Right renal cortex interstitium (tissue), 3 donors: ENCODE results near the gene PPP4R2. TPM values are rescaled to one million over a fixed set of nuclear protein-coding genes. Genes with fewer than 3 reads are reported as not detected.
A peak's percentile ranks its signal among the peaks of the same experiment; 100 is the strongest.

Experiments used
- DNase-seq, 3 donors: peaks; one replicate each; pipeline ENCODE4 v3.0.0-alpha.2; 2013; ENCODE audit warnings: low read depth in 3 of 3, low spot score in 2 of 3
- polyA plus RNA-seq, 3 donors: library from polyadenylated mRNA; unstranded; fragments of 120-200 nt; gene quantifications; one replicate each; pipeline ENCODE4 v1.2.1, GENCODE V29; 2013; ENCODE audit not compliant: insufficient read length in 3 of 3

PPP4R2 gene, protein sequence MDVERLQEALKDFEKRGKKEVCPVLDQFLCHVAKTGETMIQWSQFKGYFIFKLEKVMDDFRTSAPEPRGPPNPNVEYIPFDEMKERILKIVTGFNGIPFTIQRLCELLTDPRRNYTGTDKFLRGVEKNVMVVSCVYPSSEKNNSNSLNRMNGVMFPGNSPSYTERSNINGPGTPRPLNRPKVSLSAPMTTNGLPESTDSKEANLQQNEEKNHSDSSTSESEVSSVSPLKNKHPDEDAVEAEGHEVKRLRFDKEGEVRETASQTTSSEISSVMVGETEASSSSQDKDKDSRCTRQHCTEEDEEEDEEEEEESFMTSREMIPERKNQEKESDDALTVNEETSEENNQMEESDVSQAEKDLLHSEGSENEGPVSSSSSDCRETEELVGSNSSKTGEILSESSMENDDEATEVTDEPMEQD
- polyA plus RNA-seq: 100 to 1,000 TPM in 2 of 3 donors, 10 to 100 TPM in 1; 98.5 to 107 (median 105) TPM

DNA sequence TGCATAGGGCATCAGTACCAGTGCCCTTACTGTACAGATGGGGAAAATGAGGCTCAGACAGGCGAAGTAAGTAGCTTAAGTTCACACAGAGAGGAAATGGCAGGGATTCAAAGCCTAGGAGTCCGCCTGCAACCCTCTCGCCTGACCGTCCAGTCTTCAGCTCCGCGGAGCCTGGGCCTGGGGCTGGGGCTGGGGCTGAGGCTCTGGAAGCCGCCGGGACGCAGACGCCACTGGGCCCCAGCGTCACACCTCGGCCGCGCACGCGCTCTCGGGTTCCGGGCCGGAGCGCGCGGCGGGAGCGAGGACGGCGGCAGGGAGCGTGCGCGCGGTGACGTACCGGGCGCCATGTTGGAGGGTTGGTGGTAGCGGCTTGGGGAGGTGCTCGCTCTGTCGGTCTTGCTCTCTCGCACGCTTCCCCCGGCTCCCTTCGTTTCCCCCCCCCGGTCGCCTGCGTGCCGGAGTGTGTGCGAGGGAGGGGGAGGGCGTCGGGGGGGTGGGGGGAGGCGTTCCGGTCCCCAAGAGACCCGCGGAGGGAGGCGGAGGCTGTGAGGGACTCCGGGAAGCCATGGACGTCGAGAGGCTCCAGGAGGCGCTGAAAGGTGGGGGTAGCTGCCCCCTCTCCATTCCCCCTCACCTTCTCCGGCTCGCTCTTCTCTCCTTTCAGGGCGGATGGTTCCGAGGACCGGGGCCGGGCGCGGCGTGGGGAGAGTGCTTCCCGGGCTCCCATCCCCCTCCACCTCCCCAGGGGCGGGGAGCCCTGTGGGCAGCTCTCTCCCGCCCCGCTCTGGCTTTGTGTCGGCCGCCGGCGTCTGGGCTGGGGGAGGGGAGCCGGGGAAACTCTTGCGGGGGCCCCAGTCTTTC lies at the start of gene PPP4R2:
Gene PPP4R2, plus strand, starts transcription at position 339 of the 861 bp plus-strand sequence. Its CDS starts 227 bp downstream, at position 566.
- DNase-seq: peak; percentile 53 to 77 (median 73)

DNA sequence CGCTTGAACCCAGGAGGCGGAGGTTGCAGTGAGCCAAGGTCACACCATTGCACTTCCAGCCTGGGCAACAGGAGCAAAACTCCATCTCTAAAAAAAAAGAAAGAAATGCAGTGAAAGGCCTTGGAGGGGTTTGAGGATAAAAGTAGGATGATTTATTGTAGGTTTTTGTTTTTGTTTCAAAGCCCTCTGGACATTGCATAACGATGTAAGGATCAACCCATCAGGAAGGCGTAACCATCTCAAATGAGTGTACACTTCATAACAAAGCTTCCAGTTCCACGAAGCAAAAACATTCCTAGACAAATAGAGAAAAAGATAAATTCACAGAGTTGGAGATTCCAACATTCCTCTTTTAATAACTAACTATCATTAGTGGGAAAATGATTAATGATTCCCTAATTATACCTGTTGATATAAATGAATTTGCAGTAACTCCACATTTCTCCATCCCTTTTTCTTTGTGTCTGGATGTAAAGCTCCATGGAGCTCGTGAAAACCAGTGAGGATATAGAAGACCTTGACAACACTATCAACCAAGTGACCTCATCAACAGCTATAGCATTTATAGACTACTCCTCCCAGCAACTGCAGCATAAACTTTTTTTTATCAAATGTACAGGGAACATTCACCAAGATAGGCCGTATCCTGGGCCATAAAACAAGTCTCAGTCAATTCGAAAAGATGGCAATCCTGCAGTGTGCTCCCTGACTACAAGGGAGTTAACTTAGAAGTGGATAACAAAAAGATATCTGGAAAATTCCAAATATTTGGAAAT lies 48.7 kb upstream of the PPP4R2 start:
- no peak for DNase-seq

DNA sequence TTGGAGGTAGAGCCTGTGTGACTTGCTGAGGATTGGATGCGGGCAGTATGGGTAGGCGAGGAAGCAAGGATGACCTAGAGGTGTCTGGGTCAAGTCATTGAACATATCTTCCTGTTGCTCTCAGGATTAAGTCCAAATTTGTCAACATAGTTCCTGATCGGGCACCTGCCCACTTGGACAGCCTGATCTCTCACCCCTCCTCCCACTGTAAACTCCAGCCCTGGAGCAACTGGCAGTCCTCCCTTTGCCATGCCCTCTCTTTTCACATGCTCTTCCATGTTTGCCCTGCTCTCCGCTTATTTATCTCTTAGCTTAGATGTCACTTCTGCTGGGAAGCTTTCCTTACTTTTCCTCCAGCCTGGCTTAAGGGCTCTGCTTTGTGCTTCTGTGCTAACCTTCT lies 47.6 kb upstream of the PPP4R2 start:
- DNase-seq: no peak

DNA sequence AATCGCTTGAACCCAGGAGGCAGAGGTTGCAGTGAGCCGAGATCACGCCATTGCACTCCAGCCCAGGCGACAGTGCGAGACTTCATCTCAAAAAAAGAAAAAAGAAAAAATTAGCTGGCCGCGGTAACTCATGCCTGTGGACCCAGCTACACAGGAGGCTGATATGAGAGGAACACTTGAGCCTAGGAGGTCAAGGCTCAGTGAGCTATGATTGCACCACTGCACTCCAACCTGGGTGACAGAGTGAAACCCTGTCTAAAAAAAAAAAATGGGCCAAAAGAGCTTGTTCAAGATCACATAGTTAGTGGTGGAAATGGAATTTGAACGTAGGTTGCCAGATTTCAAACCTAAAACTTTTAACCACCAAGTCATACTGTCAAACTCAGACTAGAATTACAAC lies 46.2 kb upstream of the PPP4R2 start:
- DNase-seq: no peak

DNA sequence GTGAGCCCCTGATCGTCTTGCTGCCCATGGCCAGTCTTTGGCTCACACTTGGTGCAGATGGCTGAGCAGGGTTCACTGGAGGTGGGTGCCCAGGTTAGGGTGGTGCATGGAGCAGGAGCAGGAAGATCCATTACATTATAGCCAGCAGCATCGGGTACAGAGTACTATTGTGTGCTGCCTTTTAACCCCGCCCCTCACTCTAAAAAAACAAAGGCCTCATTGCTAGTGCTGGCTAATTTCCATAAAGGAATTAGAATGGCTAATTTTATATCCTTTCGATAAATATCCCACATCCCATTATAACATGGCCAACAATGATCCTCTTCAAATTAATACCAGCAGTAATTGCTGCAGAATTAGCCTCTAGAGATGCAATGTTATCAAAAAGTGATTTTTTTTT lies 45.8 kb upstream of the PPP4R2 start:
- DNase-seq: no peak

DNA sequence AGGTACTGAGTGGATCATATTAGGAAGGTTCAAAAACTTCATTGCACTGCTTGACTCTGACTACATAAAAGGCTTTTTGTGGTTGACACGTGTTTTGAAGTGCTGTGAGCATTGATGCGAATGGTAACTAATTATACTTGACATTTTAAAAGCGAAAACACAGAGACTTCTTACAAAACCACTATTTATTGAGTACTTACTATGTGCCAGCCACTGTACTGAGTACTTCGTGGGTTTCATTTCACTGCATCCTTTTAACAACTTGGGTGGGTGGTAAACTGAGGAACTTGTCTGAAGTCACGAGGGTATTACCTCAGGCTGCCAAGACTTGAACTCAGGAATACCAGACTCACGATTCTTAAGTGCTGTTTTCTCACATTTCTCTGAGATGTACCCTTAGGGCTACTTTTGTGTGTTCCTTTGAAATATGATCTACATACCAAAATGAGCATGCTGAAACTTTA lies 45.3 kb upstream of the PPP4R2 start:
- DNase-seq: no peak

DNA sequence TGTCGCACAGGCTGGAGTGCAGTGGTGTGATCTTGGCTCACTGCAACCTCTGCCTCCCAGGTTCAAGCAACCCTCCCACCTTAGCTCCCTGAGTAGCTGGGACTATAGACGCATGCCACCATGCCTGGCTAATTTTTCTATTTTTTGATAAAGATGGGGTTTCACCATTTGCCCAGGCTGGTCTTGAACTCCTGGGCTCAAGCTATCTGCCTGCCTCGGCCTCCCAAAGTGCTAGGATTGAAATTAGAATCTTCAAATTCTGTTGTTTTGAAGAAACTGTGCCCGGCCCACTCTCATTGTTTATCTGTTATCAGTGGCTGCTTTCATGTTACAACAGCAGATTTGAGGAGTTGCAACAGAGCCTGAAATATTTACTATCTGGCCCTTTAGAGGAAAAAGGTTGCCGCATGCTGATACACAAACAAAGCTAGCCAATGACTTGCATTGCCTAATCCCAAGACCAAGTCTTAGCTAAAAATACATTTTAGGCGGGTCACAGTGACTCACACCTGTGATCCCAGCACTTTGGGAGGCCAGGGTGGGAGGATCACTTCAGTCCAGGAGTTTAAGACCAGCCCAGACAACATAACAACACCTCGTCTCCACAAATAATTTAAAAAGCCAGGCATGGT lies 43.2 kb upstream of the PPP4R2 start:
- no peak for DNase-seq

DNA sequence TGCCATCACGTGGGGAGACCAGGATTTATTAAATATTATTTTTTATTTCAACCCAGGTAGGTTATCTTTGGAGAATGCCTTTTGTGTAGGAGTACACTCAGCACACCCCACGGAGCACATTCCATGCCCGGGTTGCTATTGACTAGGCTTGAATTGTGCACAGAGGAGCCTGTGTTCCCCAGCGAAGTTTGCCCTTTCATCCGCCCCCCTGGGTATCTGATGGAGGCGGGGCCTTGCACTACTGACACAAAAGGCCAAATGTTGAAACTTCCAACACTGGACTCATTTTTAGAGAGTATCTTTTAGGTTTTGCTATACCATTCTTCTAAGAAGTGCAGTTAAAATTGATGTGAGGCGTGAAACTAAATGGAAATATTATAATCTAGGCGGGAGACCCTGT lies 39.3 kb upstream of the PPP4R2 start:
- no peak for DNase-seq

DNA sequence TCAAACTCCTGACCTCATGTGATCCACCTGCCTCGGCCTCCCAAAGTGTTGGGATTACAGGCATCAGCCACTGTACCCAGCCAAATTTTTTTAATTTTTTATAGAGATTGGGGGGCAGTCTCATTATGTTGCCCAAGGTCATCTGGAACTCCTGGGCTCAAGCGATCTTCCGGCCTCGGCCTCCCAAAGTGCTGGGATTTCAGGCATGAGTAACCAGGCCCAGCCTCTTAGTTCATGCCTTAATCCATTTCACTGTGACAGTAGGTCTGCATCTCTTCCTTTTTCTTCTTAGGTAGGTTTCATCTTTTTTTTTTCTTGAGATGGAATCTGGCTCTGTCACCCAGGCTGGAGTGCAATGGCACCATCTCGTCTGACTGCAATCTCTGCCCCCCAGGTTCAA lies 37.3 kb upstream of the PPP4R2 start:
- DNase-seq: no peak

DNA sequence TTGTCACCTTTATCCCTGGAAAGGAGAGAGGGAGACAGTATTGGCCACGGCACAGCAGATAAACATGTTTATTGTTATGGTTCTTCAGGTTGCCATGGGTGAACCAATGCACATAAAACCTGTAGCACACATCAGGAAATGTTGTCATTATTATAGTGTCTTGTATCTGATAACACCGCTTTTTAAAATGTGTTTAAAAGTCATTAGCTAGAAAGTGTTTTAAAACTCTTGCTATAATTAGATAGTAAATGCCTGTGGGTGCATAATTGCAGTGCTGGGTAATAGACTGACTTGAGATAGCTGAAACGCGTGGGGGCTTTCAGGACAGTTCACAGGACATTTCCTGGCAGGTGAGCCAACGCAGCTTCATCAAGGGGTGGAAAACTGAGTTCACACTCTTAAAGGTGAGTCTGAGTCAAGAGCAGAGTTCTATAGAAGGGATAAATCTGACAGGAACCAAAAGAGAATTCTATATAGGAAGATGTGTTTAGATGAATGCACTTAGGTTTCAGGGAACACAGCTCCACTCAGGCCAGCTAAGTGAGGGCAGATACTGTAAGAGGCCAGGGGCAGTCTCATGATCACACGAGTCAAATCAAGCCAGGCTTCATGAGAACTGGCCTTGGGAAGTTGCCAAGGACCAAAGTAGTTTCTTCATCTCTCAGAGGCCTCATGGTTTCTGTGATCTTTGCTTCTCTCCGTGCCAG lies 35.6 kb upstream of the PPP4R2 start:
- DNase-seq: no peak

DNA sequence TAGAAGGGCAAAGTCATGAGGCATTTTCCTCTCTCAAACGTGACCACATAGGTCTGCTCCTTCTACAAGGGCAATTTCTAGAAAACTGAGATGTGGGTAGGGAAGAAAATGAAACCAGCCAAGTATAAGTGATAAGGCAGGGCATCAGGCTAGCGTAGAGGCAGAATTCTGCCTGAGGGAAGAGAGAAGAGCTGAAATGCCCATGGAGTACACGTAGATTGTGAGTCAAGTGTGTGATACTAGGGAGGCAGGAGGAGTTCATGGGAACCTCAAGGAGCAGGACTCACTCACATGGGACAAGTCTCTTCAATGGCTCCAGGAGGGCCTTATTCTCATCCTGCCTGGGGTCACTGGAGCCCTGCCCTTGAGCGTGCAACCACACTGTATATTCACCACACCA lies 34.9 kb upstream of the PPP4R2 start:
- DNase-seq: no peak

DNA sequence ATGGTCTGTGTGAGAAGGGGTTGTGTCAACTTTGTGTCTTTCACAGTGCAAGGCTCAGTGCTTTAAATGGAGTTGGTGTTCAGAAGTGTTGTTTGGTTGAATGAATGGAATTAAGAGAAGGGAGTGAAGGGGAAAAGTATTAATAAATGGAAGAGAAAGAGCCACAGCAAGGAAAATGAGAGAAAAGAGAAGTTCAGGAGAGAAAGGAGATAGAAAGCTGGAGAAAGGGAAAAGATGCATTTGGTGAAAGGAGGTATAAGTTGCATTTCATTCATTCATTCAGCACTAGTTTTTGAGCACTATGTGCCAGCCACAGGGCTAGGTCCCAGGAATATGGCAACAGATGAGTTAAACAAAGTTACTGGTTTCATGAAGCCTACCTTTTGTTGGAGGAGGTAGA lies 34.3 kb upstream of the PPP4R2 start:
- DNase-seq: no peak

DNA sequence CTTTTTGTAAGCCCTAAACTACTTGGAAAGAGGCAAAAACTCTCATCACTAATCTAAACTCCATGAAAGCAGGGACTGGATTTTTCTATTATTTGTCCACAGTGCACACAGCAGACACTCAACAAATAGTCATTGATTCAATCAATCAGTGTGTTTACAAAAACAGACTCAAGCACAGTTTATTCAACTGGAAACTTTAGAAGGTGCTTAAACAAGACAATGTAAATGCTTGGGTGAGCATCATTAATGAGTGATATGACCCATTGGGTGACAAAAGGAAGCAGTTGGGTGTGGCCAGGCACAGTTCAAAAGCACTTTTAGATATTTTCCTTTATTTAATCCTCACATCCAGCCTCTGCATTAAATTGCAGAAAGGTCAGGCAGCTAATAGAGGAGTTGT lies 32.0 kb upstream of the PPP4R2 start:
- DNase-seq: no peak

DNA sequence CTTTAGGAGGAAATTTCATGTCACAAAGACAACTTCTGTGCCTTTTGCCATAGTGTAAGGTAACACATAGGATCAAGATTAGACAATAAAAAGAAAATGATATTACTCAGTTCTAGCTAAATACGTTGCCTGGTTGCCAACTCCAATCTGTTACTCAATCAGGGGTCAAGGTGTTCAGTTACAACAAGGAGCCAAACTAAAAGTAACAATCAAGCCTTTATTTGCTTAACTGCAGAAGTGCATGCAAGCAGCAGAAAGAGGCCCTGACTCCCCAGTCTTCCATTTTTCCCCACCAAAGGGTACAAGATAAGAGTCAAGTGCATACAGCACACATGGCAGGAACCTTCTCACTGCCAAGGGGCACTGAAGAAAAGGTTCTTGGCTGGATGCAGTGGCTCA lies 28.3 kb upstream of the PPP4R2 start:
- no peak for DNase-seq

DNA sequence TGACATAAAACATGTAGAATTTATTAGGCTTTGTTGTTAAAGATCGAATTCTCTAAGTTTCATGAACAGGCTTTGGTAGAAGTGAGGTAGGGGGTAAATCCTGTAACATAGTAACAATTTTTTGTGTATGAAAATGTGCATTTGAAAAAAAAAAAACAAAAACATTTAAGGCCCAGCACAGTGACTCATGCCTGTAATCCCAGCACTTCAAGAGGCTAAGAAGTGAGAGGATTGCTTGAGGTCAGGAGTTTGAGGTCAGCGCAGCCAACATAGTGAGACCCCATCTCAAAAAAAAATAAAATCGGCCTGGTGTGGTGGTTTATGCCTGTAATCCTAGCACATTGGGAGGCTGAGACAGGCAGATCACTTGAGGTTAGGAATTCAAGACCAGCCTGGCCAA lies 26.8 kb upstream of the PPP4R2 start:
- DNase-seq: no peak

DNA sequence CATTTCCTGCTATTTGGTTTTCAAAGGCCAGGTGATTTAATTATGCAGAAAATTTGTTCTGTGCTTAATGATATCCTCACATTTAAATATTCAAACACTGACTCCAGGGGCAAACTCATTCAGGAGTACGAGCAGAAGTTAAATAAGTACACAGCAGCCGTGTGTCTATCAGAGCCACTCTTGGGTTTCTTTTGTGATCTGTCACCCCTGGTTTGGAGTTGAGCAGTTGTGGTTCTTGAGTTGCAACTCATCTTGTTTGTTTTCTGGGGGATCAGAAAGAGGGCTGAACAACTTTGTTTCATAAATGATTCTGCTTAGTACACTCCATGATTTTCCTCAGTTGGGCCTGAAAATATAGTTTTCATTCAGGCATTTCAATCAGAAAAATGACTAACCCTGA lies 25.7 kb upstream of the PPP4R2 start:
- no peak for DNase-seq

DNA sequence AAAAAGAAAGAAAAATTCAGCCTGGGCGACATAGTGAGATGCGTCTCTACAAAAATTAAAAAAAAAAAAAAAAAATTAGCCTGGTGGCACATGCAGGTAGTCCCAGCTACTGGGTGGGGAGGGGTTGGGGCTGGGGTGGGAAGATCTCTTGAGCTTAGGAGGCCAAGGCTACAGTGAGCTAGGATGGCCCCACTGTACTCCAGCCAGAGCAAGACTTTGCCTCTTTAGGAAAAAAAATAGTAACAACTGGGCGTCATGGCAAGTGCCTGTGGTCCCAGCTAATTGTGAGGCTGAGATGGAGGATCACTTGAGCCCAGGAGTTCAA lies 23.9 kb upstream of the PPP4R2 start:
- no peak for DNase-seq

DNA sequence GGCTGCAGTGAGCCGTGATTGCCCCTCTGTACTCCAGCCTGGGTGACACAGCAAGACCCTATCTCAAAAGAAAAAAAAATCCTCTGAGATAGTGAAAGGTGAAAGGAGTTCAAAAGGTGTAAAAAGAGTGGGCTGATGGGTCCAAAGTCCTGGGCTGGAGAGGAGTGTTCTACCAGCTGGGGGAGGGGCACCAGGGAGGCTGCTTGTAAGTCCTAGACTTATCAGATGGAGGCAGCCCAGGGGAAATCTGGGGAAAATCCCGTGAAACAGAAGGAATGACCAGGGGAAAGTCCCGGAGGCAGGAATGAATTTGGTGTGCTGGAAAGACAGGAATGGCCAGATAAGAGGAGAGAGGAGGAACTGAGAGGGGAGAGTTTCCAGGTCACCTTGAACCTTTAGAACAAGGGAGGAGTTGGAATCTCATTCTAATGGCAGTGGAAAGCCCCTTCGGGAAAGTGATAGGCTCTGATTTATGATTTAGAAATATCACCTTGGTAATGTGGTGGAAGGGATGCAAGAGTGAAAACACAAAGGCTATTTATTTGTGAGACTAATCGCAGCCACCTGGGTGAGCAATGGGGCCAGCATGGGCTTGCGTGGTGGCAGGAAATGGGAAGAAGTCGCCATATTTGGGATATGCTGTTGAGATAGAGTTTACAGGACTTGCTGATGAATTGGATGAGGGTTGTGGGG lies 23.4 kb upstream of the PPP4R2 start:
- no peak for DNase-seq

DNA sequence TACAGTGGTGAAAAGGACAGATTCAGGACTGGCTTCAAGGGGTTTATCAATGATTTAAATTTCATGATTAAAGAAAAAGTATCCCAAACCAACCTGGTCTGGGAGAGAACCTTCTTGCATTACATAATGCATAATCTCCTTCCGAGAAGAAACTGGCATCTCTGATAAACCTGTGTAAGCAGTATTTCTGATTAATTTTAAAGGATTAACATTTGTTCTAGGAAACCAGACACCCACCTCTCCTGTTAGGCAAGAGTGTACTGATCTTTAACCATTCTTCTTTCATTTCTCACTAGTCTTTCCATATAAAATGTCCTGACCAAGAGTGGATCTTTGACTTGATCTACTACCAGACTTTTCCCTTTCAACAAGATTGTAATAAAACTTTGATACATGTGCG lies 22.8 kb upstream of the PPP4R2 start:
- DNase-seq: no peak
